GM19397 (cell line): ENCODE measurements around the gene EIPR1.

Experiments used
- ATAC-seq: cut with Tn5 transposase; IDR thresholded peaks from one replicate; pipeline ENCODE4 v1.9.1; 2021; ENCODE audit warnings: mild to moderate bottlenecking, moderate library complexity; ENCODE audit not compliant: unreplicated experiment

EIPR1 gene

DNA sequence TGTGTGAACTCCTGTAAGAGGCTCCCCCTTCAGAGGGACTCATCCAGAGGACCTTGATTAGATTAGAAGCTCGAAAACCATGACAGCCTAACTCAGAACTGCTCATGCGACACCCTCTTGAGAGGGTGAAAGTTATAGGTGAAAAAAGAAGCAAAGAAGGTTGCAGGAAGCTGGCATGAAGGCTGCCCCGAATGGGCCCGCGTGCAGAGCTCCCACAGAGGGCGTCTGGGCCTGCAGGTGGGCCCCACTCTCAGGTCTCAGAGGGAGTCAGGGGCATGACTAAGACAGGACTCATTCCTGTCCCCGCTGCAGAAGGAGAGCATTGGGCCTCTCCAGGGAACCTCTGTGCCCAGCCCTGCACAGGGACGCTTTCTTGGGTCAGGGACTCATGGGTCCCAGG lies 235.4 kb downstream of the EIPR1 start:
- ATAC-seq, result peak; percentile 47

- no peak for ATAC-seq
Observed at GRCh38 chr2:3141696-3142095, 235.9 kb downstream of the EIPR1 start.

GRCh38 chr2:3139906-3140305 lies 237.7 kb downstream of the EIPR1 start:
- no peak for ATAC-seq
